Subcutaneous adipose tissue (tissue), 4 donors: ENCODE data around the gene HMGB1. TPM values are rescaled to one million over a fixed set of nuclear protein-coding genes. Genes with fewer than 3 reads are reported as not detected.

Experiments used
- total RNA-seq, 4 donors: library from RNA; depleted of rRNA; stranded (reverse); fragments of >200 nt; gene quantifications; one replicate each; pipeline ENCODE4 v1.1.0, GENCODE V29; 2016
- TF ChIP-seq, protein P1 (sequence below): fragments of 450-650 bp; IDR thresholded peaks from one replicate; pipeline ENCODE4 v1.5.1; 2016; ENCODE audit warnings: low read depth, mild to moderate bottlenecking, control low read depth, antibody characterized with exemption, moderate library complexity

The HMGB1 gene
- total RNA-seq, 4 donors from 2014 or later = 194 to 234 (median 222) TPM

DNA sequence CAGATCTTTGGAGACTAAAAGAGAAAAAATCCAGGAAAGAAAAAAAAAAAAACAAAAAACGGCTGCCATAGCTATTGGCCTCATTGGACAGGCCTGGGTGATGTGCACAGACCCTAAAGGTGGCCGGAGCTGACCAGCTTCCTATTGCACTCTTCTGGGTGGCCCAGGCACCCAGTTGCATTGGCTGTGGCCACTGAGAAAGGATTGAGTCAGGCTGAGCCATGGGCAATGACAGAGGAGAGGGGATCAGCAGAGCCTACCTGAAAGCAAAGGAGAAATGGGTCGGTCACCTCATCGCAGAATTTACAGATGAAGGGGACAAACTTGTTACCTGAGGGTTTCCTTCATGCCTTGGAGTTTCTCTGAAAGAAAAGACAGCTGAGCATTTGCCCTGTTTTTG is 17.3 kb downstream of the HMGB1 start:
- TF ChIP-seq, protein P1, sequence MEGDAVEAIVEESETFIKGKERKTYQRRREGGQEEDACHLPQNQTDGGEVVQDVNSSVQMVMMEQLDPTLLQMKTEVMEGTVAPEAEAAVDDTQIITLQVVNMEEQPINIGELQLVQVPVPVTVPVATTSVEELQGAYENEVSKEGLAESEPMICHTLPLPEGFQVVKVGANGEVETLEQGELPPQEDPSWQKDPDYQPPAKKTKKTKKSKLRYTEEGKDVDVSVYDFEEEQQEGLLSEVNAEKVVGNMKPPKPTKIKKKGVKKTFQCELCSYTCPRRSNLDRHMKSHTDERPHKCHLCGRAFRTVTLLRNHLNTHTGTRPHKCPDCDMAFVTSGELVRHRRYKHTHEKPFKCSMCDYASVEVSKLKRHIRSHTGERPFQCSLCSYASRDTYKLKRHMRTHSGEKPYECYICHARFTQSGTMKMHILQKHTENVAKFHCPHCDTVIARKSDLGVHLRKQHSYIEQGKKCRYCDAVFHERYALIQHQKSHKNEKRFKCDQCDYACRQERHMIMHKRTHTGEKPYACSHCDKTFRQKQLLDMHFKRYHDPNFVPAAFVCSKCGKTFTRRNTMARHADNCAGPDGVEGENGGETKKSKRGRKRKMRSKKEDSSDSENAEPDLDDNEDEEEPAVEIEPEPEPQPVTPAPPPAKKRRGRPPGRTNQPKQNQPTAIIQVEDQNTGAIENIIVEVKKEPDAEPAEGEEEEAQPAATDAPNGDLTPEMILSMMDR = no peak

DNA sequence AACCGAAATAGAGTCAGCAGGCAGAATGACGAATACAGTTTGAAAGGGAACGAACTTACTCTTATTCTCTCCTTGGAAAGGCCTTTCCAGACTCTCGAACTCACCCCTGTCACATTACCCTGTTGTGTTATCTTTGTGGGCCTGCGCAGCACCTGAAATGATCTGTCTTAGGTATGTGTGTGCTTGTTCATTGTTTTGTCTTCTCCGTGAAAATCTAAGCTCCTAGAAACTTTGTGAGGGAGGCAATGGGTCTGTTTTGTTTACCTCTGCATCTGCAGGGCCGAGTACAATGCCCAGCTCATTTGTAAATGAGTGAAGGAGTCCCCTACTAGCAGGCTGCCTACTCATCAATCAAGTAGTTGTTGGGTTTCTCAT is 19.6 kb downstream of the HMGB1 start:
- TF ChIP-seq, protein P1 = no peak

DNA sequence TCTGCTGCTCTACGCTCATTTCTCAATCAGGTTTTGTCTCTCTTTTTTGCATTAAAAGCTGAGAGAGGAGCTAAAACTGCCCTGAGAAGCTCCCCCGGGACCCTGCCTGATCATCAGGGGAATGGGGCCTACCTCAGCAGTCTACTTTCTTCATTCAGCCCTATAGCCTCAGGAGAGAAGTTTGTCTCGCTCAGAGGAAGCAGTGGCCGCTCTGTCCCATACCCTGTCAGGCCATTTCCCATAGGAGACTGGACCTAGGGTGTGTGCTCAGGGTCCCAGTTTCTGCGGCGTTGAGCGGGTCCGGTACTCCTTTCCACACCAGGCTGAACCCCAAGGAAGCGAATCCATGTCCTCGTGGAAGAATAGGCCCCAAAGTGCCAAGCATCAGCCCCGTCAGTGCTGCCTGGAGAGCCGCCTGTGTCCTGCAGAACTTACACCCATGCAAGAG is 21.8 kb downstream of the HMGB1 start:
- TF ChIP-seq, protein P1 = no peak

DNA sequence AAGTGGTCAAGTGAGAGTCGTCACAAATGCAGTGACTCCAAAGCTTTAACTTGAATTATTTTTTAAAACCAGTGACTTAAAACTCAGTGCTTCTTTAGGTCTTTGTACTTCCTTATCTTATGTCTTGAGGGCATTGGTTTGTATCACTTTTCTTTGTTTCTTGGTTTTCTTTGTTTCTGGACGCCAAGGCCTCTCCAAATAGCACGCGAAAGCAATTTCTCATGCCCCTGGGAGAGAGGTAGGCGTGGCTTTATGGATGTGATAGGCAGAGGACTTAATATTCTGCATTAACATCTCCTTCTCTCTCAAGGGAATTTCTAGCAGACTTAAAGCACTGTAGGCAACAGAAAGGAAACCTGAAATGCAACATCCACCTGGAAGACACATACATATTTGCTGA is 22.8 kb downstream of the HMGB1 start:
- TF ChIP-seq, protein P1 = no peak

DNA sequence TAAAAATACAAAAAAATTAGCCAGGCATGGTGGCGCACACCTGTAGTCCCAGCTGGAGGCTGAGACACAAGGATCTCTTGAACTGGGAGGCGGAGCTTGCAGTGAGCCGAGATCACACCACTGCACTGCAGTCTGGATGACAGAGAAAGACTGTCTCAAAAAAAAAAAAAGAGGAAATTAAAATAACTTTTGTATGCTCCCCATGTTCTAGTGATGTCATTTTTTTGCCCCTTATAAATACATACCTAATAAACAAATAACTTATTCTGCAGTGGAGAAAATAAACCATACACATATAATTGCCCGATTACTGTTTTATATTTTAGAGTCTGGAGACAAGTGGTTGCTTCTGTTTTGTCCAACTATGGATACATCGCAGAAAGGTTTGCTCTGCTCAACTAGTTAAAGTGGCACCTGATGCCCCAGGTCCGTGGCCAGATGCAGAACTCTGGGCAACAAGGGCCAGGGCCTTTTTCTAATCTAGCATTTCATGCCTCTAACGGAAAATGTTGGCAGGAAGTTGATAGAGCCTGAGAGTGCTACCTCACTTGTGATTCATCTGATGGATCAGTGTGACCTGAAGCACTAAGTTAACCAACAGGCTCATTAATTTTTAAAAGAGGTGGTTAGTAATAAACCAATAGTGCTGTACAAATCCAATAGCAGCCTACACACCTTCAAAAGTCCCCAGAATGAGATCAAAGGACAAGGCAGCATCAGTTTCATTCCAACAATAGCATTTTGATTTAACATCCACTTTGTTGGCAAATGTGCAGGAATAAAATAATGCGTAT is 24.6 kb downstream of the HMGB1 start:
- TF ChIP-seq, protein P1 = no peak

DNA sequence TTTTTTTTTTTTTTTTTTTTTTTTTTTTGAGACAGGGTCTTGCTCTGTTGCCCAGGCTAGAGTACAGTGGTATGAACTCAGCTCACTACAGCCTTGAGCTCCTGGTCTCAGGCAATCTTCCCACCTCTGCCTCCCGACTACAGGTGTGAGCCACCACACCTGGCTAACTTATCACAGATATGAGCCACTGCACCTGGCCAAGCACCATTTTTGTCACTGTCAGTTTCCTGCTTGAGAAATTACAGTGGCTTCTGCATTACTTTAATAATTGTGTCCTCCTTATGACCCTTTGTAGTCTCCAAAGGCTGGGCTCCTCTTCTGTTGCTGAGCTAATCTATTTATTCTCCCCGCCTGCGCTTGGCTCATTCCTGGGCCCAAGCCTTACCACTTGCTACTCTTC is 27.4 kb downstream of the HMGB1 start:
- TF ChIP-seq, protein P1 = no peak

DNA sequence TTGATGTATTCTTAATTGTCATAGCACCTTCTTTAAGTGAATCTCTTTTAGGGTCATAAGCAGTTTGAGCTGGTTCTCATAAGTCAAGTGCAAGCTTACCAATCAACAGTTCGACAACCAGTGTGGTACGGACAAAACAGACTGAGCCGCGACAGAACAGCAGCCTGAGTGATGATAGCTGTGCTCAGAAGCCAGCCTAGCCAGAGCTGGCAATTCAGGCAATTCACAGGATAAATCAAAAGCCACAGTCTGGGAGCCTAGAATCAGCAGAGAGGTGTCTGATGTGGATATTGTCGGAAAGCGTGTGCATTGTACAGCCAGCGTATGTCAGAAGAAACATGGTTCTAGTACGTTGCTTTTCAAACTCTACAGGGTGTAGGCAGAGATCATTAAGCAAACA is 28.6 kb downstream of the HMGB1 start:
- TF ChIP-seq, protein P1 = no peak
